Mucosa of descending colon (tissue), 3 donors: ENCODE measurements around the gene ANKRD55. TPM values are rescaled to one million over a fixed set of nuclear protein-coding genes. Genes with fewer than 3 reads are reported as not detected.
"Not testable (repeated sequence)": the region's sequence is repeated elsewhere in the genome, so short reads cannot be mapped to it uniquely, and the experiment has no call there.

Source experiments
- ATAC-seq: fragments of 200-7000 bp; cut with Tn5 transposase; one replicate; pipeline ENCODE4 v1.9.1; 2020; ENCODE audit warnings: mild to moderate bottlenecking, moderate library complexity
- DNase-seq, 3 donors: peaks; one replicate each; pipeline ENCODE4 v3.0.0-alpha.2; 2020
- H3K36me3 ChIP-seq: fragments of 200-600 bp; one replicate; pipeline ENCODE4 v1.8.0; 2021; ENCODE audit warnings: low read depth, mild to moderate bottlenecking
- H3K4me1 ChIP-seq: fragments of 200-600 bp; one replicate; pipeline ENCODE4 v1.8.0; 2021; ENCODE audit warnings: low read depth, mild to moderate bottlenecking
- H3K4me3 ChIP-seq: fragments of 200-600 bp; one replicate; pipeline ENCODE4 v1.8.0; 2021; ENCODE audit warnings: mild to moderate bottlenecking
- H3K9me3 ChIP-seq: fragments of 200-600 bp; one replicate; pipeline ENCODE4 v1.8.0; 2021; ENCODE audit warnings: mild to moderate bottlenecking
- intact Hi-C, 2 donors: fragments of 100-400 bp; cut with DNase I in 1 of 2; cut with micrococcal nuclease in 1 of 2; formaldehyde crosslinking; loops; one replicate each; pipeline versions ENCODE4 v1.11.0 to v1.11.1; 2022; cut with DNase I, micrococcal nuclease
- total RNA-seq, 3 donors: library from RNA; stranded (reverse); fragmentation: NEBNext Ultra II Directional in 2 of 3; extraction: Animal tissue kit (Norgen Biotek cat#: 25700) in 2 of 3; gene quantifications; one replicate each; pipeline versions ENCODE4 v1.2.1 to v1.2.4, GENCODE V29; 2021 to 2023
- TF ChIP-seq, protein P1 (sequence below): fragments of 200-600 bp; IDR thresholded peaks from one replicate; pipeline ENCODE4 v1.8.0; 2022; ENCODE audit warnings: antibody characterized with exemption, mild to moderate bottlenecking
- donor health status: DM: no; HTN: no; CAD: no; lungs with moderate emphysema.
- donor health status: DM: no; HTN: no; CAD: no.
- donor health status: DM: no; HTN: yes; CAD: no.

Gene ANKRD55
- total RNA-seq, 3 donors from 2014 or later: 0.31 TPM; not detected in 2

DNA sequence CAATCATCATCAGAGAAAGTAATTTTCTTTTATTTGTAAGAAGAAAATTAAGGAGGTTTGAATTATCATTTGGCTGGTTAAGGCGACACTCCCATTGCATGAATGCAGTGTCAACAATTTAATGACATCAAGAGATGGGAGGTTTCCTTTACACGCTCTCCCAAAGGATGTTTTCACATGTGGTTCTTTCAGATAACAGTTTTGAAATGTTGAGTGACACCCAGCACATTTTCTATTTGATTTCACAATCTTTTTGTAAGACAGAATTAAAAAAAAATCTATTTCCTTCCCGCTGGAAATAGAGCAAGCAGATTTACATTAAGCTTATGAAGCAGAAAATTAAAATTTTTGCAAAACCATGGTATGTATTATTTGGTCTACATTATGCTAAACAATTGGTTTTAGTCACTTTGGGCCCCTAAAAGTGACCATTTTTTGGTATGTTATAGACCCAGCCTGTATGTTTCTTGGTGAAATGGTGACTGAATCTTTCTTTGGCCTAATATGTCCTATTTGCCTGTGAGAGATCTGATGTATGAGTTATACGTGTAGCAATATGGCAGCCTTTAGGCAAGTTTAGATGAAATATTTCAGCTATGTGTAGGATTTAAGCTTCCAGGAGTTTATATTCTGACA lies 18.9 kb upstream of the ANKRD55 start:
- ATAC-seq: no peak
- no peaks in the 10 kb centered on the region for H3K9me3 ChIP-seq
- no peaks in the 10 kb centered on the region for H3K4me1 ChIP-seq
- intact Hi-C loops: no loop called here
- no peaks in the 10 kb centered on the region for H3K36me3 ChIP-seq
- TF ChIP-seq, protein P1, sequence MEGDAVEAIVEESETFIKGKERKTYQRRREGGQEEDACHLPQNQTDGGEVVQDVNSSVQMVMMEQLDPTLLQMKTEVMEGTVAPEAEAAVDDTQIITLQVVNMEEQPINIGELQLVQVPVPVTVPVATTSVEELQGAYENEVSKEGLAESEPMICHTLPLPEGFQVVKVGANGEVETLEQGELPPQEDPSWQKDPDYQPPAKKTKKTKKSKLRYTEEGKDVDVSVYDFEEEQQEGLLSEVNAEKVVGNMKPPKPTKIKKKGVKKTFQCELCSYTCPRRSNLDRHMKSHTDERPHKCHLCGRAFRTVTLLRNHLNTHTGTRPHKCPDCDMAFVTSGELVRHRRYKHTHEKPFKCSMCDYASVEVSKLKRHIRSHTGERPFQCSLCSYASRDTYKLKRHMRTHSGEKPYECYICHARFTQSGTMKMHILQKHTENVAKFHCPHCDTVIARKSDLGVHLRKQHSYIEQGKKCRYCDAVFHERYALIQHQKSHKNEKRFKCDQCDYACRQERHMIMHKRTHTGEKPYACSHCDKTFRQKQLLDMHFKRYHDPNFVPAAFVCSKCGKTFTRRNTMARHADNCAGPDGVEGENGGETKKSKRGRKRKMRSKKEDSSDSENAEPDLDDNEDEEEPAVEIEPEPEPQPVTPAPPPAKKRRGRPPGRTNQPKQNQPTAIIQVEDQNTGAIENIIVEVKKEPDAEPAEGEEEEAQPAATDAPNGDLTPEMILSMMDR: no peak
- H3K4me3 ChIP-seq: no peak overlapping the region
- DNase-seq: no peak

GRCh38 chr5:56251440-56251839 lies 18.3 kb upstream of the ANKRD55 start:
- H3K9me3 ChIP-seq: no peaks in the 10 kb centered on the region
- no peak for ATAC-seq

GRCh38 chr5:56250011-56250410 lies 16.9 kb upstream of the ANKRD55 start:
- Histone ChIP-seq H3K4me1 (no peaks in the 10 kb centered on the region), H3K9me3 (no peaks in the 10 kb centered on the region), H3K4me3 (no peak overlapping the region), H3K36me3 (no peaks in the 10 kb centered on the region)
- no peak for ATAC-seq
- no peak for DNase-seq
- TF ChIP-seq, protein P1: no peak
- intact Hi-C loops: no loop called here

More at GRCh38 chr5:56251440-56251839, 18.3 kb upstream of the ANKRD55 start:
- Histone ChIP-seq H3K4me1 (no peaks in the 10 kb centered on the region), H3K36me3 (no peaks in the 10 kb centered on the region), H3K4me3 (no peak overlapping the region)
- intact Hi-C loops: no loop called here
- TF ChIP-seq, protein P1: no peak
- DNase-seq: no peak

- intact Hi-C loops, DNase-seq, H3K4me3 ChIP-seq, H3K4me1 ChIP-seq, H3K36me3 ChIP-seq, ATAC-seq, H3K9me3 ChIP-seq: not testable (repeated sequence)
Observed at GRCh38 chr5:56249085-56249484, 16.0 kb upstream of the ANKRD55 start.

DNA sequence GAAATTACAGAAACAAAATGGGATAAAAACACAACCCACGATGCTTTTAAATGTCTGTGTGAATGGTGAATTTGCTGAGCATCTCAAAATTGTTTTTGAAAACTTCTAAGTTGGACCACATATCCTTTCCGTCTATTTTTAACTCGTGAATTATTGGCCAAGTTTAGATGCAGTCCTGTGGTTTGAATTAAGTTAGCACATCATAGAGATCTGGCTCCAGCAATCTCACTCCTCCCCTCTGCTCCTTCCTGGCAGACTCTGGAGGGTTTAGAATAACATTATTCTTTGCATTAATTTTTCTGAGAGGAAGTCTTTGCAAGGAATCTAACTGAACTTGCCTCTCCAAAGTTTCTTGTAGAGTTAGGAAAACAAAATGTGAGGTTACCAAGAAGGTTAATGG lies 14.5 kb upstream of the ANKRD55 start:
- no peaks in the 10 kb centered on the region for H3K36me3 ChIP-seq
- no peak overlapping the region for H3K4me3 ChIP-seq
- peaks cover 3% of the 10 kb centered on the region for H3K9me3 ChIP-seq
- TF ChIP-seq, protein P1: no peak
- H3K4me1 ChIP-seq: no peaks in the 10 kb centered on the region
- DNase-seq (no peak), ATAC-seq (no peak)
- intact Hi-C loops: no loop called here

GRCh38 chr5:56246769-56247168 lies 13.6 kb upstream of the ANKRD55 start:
- H3K36me3 ChIP-seq: no peaks in the 10 kb centered on the region
- H3K9me3 ChIP-seq: peaks cover 7% of the 10 kb centered on the region
- ATAC-seq: no peak
- H3K4me3 ChIP-seq: no peak overlapping the region
- TF ChIP-seq, protein P1: no peak
- intact Hi-C loops: no loop called here
- no peak for DNase-seq
- H3K4me1 ChIP-seq: no peaks in the 10 kb centered on the region
